Memory B cell (primary cell): Measurements from ENCODE around the gene AUTS2.

Source experiments
- ATAC-seq: fragments of 150-1000 bp; cut with Tn5 transposase; 2 replicates; pipeline ENCODE4 v1.10.0; 2021; ENCODE audit warnings: low read depth, mild to moderate bottlenecking, moderate library complexity
- DNase-seq, 2 donors: peaks; one replicate each; pipeline ENCODE4 v3.0.0; 2022; ENCODE audit warnings: low spot score in 2 of 2
- H3K27ac Mint-ChIP-seq: one replicate; pipeline ENCODE4 v1.8.0; 2022; ENCODE audit warnings: mild to moderate bottlenecking, moderate library complexity, mixed read lengths
- H3K27me3 Mint-ChIP-seq: one replicate; pipeline ENCODE4 v1.8.0; 2022; ENCODE audit warnings: mixed read lengths
- H3K36me3 Mint-ChIP-seq: one replicate; pipeline ENCODE4 v1.8.0; 2022; ENCODE audit warnings: mild to moderate bottlenecking, mixed read lengths
- H3K4me1 Mint-ChIP-seq: one replicate; pipeline ENCODE4 v1.8.0; 2022; ENCODE audit warnings: mixed read lengths
- H3K4me3 Mint-ChIP-seq: one replicate; pipeline ENCODE4 v1.8.0; 2022; ENCODE audit warnings: mild to moderate bottlenecking, moderate library complexity, mixed read lengths
- H3K9me3 Mint-ChIP-seq: one replicate; pipeline ENCODE4 v1.8.0; 2022; ENCODE audit warnings: mixed read lengths

AUTS2 gene

GRCh38 chr7:70344726-70345125 lies 746.5 kb downstream of the AUTS2 start:
- no peaks in the 10 kb centered on the region for H3K9me3 Mint-ChIP-seq
- no peak for DNase-seq
- no peak for ATAC-seq
- H3K4me3 Mint-ChIP-seq, result no peak overlapping the region
- H3K27ac Mint-ChIP-seq, result no peak overlapping the region
- peaks cover 9% of the 10 kb centered on the region for H3K36me3 Mint-ChIP-seq
- H3K4me1 Mint-ChIP-seq, result peaks cover 5% of the 10 kb centered on the region
- no peaks in the 10 kb centered on the region for H3K27me3 Mint-ChIP-seq

GRCh38 chr7:70346844-70347462 lies 748.7 kb downstream of the AUTS2 start:
- H3K36me3 Mint-ChIP-seq, result peaks cover 13% of the 10 kb centered on the region

GRCh38 chr7:70347463-70348254 lies 749.4 kb downstream of the AUTS2 start:
- no peak for ATAC-seq
- Mint-ChIP-seq H3K4me3 (no peak overlapping the region), H3K27ac (no peak overlapping the region)

More at GRCh38 chr7:70346844-70347462, 748.7 kb downstream of the AUTS2 start:
- no peak overlapping the region for H3K4me3 Mint-ChIP-seq
- DNase-seq (no peak), ATAC-seq (no peak)
- H3K4me1 Mint-ChIP-seq, result peaks cover 5% of the 10 kb centered on the region
- no peaks in the 10 kb centered on the region for H3K9me3 Mint-ChIP-seq
- no peak overlapping the region for H3K27ac Mint-ChIP-seq
- H3K27me3 Mint-ChIP-seq, result no peaks in the 10 kb centered on the region

GRCh38 chr7:70349031-70349430 lies 750.8 kb downstream of the AUTS2 start:
- H3K4me1 Mint-ChIP-seq, result peaks cover 7% of the 10 kb centered on the region
- no peaks in the 10 kb centered on the region for H3K9me3 Mint-ChIP-seq
- H3K27me3 Mint-ChIP-seq, result no peaks in the 10 kb centered on the region
- DNase-seq, result no peak
- no peak overlapping the region for H3K4me3 Mint-ChIP-seq
- ATAC-seq, result no peak
- H3K27ac Mint-ChIP-seq, result no peak overlapping the region
- H3K36me3 Mint-ChIP-seq, result peaks cover 15% of the 10 kb centered on the region

More at GRCh38 chr7:70347463-70348254, 749.4 kb downstream of the AUTS2 start:
- peaks cover 18% of the 10 kb centered on the region for H3K36me3 Mint-ChIP-seq
- no peaks in the 10 kb centered on the region for H3K27me3 Mint-ChIP-seq
- DNase-seq, result no peak
- H3K4me1 Mint-ChIP-seq, result peaks cover 5% of the 10 kb centered on the region
- H3K9me3 Mint-ChIP-seq, result no peaks in the 10 kb centered on the region

- H3K9me3 Mint-ChIP-seq, result no peaks in the 10 kb centered on the region
- no peak for DNase-seq
- H3K27ac Mint-ChIP-seq, result no peak overlapping the region
- no peaks in the 10 kb centered on the region for H3K27me3 Mint-ChIP-seq
- H3K4me3 Mint-ChIP-seq, result no peak overlapping the region
- no peak for ATAC-seq
- peaks cover 12% of the 10 kb centered on the region for H3K4me1 Mint-ChIP-seq
- H3K36me3 Mint-ChIP-seq, result peaks cover 15% of the 10 kb centered on the region
Measured at GRCh38 chr7:70349819-70350218, 751.5 kb downstream of the AUTS2 start.

GRCh38 chr7:70352088-70352487 lies 753.8 kb downstream of the AUTS2 start:
- ATAC-seq, result no peak
- Mint-ChIP-seq H3K27ac (no peak overlapping the region), H3K36me3 (peaks cover 11% of the 10 kb centered on the region), H3K4me1 (peaks cover 11% of the 10 kb centered on the region), H3K27me3 (no peaks in the 10 kb centered on the region), H3K4me3 (no peak overlapping the region), H3K9me3 (no peaks in the 10 kb centered on the region)
- no peak for DNase-seq

GRCh38 chr7:70352906-70353305 lies 754.6 kb downstream of the AUTS2 start:
- Mint-ChIP-seq H3K36me3 (peaks cover 10% of the 10 kb centered on the region), H3K9me3 (no peaks in the 10 kb centered on the region), H3K27me3 (no peaks in the 10 kb centered on the region), H3K27ac (no peak overlapping the region), H3K4me3 (no peak overlapping the region), H3K4me1 (peaks cover 10% of the 10 kb centered on the region)
- ATAC-seq (no peak), DNase-seq (no peak)

GRCh38 chr7:70353330-70353945 lies 755.2 kb downstream of the AUTS2 start:
- ATAC-seq, result no peak
- H3K4me3 Mint-ChIP-seq, result no peak overlapping the region
- no peak for DNase-seq
- no peaks in the 10 kb centered on the region for H3K27me3 Mint-ChIP-seq
- no peaks in the 10 kb centered on the region for H3K9me3 Mint-ChIP-seq
- peaks cover 14% of the 10 kb centered on the region for H3K36me3 Mint-ChIP-seq
- H3K27ac Mint-ChIP-seq, result no peak overlapping the region
- peaks cover 10% of the 10 kb centered on the region for H3K4me1 Mint-ChIP-seq

GRCh38 chr7:70353946-70354335 lies 755.7 kb downstream of the AUTS2 start:
- DNase-seq (no peak), ATAC-seq (no peak)
- Mint-ChIP-seq H3K27me3 (no peaks in the 10 kb centered on the region), H3K4me1 (peaks cover 10% of the 10 kb centered on the region), H3K9me3 (no peaks in the 10 kb centered on the region), H3K27ac (no peak overlapping the region), H3K4me3 (no peak overlapping the region), H3K36me3 (peaks cover 15% of the 10 kb centered on the region)

- no peaks in the 10 kb centered on the region for H3K27me3 Mint-ChIP-seq
- no peak overlapping the region for H3K4me3 Mint-ChIP-seq
- no peaks in the 10 kb centered on the region for H3K9me3 Mint-ChIP-seq
- ATAC-seq (no peak), DNase-seq (no peak)
- H3K27ac Mint-ChIP-seq, result no peak overlapping the region
- H3K36me3 Mint-ChIP-seq, result peaks cover 15% of the 10 kb centered on the region
- H3K4me1 Mint-ChIP-seq, result peaks cover 10% of the 10 kb centered on the region
Measured at GRCh38 chr7:70354409-70355169, 756.3 kb downstream of the AUTS2 start.

- no peak for DNase-seq
- peaks cover 10% of the 10 kb centered on the region for H3K4me1 Mint-ChIP-seq
- H3K27ac Mint-ChIP-seq, result no peak overlapping the region
- H3K9me3 Mint-ChIP-seq, result no peaks in the 10 kb centered on the region
- no peaks in the 10 kb centered on the region for H3K27me3 Mint-ChIP-seq
- no peak for ATAC-seq
- peaks cover 13% of the 10 kb centered on the region for H3K36me3 Mint-ChIP-seq
- H3K4me3 Mint-ChIP-seq, result no peak overlapping the region
Measured at GRCh38 chr7:70355198-70356020, 757.1 kb downstream of the AUTS2 start.

- no peaks in the 10 kb centered on the region for H3K27me3 Mint-ChIP-seq
- no peak for ATAC-seq
- H3K27ac Mint-ChIP-seq, result no peak overlapping the region
- peaks cover 10% of the 10 kb centered on the region for H3K36me3 Mint-ChIP-seq
- H3K4me1 Mint-ChIP-seq, result peaks cover 10% of the 10 kb centered on the region
- no peak overlapping the region for H3K4me3 Mint-ChIP-seq
- H3K9me3 Mint-ChIP-seq, result no peaks in the 10 kb centered on the region
- no peak for DNase-seq
Measured at GRCh38 chr7:70356085-70356786, 758.0 kb downstream of the AUTS2 start.
